GM12878 (cell line): ENCODE data around the gene CLCNKB. TPM values are rescaled to one million over a fixed set of nuclear protein-coding genes. Genes with fewer than 3 reads are reported as not detected.

Experiments used
- ATAC-seq: fragments of 200-7000 bp; cut with Tn5 transposase; 3 replicates; pipeline ENCODE4 v1.9.1; 2020; ENCODE audit warnings: mild to moderate bottlenecking, moderate library complexity
- BruUV-seq: library from RNA; stranded (reverse); fragments of 400-500 nt; replicated peaks from 2 replicates; lab custom pipeline; 2021; lab: Mats Ljungman, UMichigan
- CTCF ChIA-PET: fragments of 300-600 bp; sonication (Branson Sonifier 250); formaldehyde crosslinking; extraction: SDS; loops from one replicate; lab custom pipeline; 2021; ENCODE audit warnings: inconsistent platforms; lab: Yijun Ruan, JAX
- POLR2A ChIA-PET: fragments of 350-600 bp; formaldehyde crosslinking; extraction: SDS; loops from one replicate; lab custom pipeline; 2021; ENCODE audit warnings: inconsistent platforms; lab: Charles Lee
- RAD21 ChIA-PET: fragments of 300-600 bp; sonication (Branson Sonifier 250); formaldehyde crosslinking; loops from one replicate; lab custom pipeline; 2023; ENCODE audit warnings: antibody characterized with exemption; ENCODE audit not compliant: unreplicated experiment; lab: Charles Lee
- SMC1A ChIA-PET: fragments of 300-600 bp; sonication (Branson Sonifier 250); formaldehyde crosslinking; loops from one replicate; lab custom pipeline; 2023; ENCODE audit not compliant: unreplicated experiment, uncharacterized antibody; lab: Charles Lee
- DNase-seq: peaks from one replicate; pipeline ENCODE4 v3.0.0-alpha.2; 2011; ENCODE audit warnings: low read depth, low spot score
- FAIRE-seq: peaks from 3 replicates; lab custom pipeline; 2011; peaks lifted over from hg19 to GRCh38; lab: Jason Lieb, UNC
- H2AFZ ChIP-seq: 2 replicates; pipeline ENCODE4 v1.6.0; 2011; ENCODE audit warnings: low read depth, low read length, control low read depth; ENCODE audit not compliant: control insufficient read depth
- H3K27ac ChIP-seq: 2 replicates; pipeline ENCODE4 v1.5.1; 2011; ENCODE audit warnings: control low read depth; ENCODE audit not compliant: control insufficient read depth, insufficient read depth
- H3K27me3 ChIP-seq, 2 experiments: replicated peaks in 1 of 2; 2 replicates each; pipeline versions ENCODE4 v1.6.0 to v1.6.1; 2011; ENCODE audit warnings: low read length in 1 of 2; ENCODE audit not compliant: control insufficient read depth in 2 of 2, insufficient read depth in 2 of 2
- H3K36me3 ChIP-seq, 2 experiments: 2 replicates each; pipeline ENCODE4 v1.5.1; 2011; ENCODE audit warnings: low read length in 1 of 2; ENCODE audit not compliant: control insufficient read depth in 2 of 2, insufficient read depth in 2 of 2
- H3K4me1 ChIP-seq: 2 replicates; pipeline ENCODE4 v1.6.1; 2011; ENCODE audit warnings: mild to moderate bottlenecking, low read length, moderate library complexity, mixed read lengths; ENCODE audit not compliant: control insufficient read depth, insufficient read depth
- H3K4me2 ChIP-seq: 2 replicates; pipeline ENCODE4 v1.6.0; 2011; ENCODE audit warnings: control low read depth; ENCODE audit not compliant: control insufficient read depth, insufficient read depth
- H3K4me3 ChIP-seq: fragments of 200-600 bp; sonication (generic); 2 replicates; pipeline ENCODE4 v1.5.1; 2016
- H3K79me2 ChIP-seq: 2 replicates; pipeline ENCODE4 v1.6.0; 2011; ENCODE audit warnings: low read length; ENCODE audit not compliant: control insufficient read depth, insufficient read depth
- H3K9ac ChIP-seq: 2 replicates; pipeline ENCODE4 v1.8.0; 2011; ENCODE audit warnings: low read length, control low read depth, mixed read lengths; ENCODE audit not compliant: control insufficient read depth, insufficient read depth
- H3K9me3 ChIP-seq: replicated peaks from 3 replicates; pipeline ENCODE4 v1.5.1; 2011; ENCODE audit warnings: mild to moderate bottlenecking, low read length; ENCODE audit not compliant: control insufficient read depth, insufficient read depth
- H4K20me1 ChIP-seq: 2 replicates; pipeline ENCODE4 v1.6.0; 2011; ENCODE audit not compliant: control insufficient read depth, insufficient read depth
- ATF7 ChIP-seq: fragments of 450-650 bp; IDR thresholded peaks from 2 replicates; pipeline ENCODE4 v1.6.1; 2016; ENCODE audit warnings: low read depth, mild to moderate bottlenecking
- CHD4 ChIP-seq: fragments of 200-600 bp; sonication (generic); IDR thresholded peaks from 2 replicates; pipeline ENCODE4 v1.6.1; 2016; ENCODE audit warnings: mild to moderate bottlenecking
- E4F1 ChIP-seq: fragments of 450-650 bp; IDR thresholded peaks from 2 replicates; pipeline ENCODE4 v1.6.1; 2018; ENCODE audit warnings: borderline replicate concordance, mild to moderate bottlenecking; ENCODE audit not compliant: partially characterized antibody
- FOS ChIP-seq: IDR thresholded peaks from 3 replicates; pipeline ENCODE4 v1.6.1; 2011; ENCODE audit warnings: borderline replicate concordance; ENCODE audit not compliant: insufficient read length; ENCODE audit errors: extremely low read depth
- FOXK2 ChIP-seq: fragments of 450-650 bp; IDR thresholded peaks from 2 replicates; pipeline ENCODE4 v1.6.1; 2017; ENCODE audit warnings: mild to moderate bottlenecking, moderate library complexity
- GABPA ChIP-seq: IDR thresholded peaks from 2 replicates; pipeline ENCODE4 v1.6.1; 2014; ENCODE audit warnings: antibody characterized with exemption, low read depth, mild to moderate bottlenecking, inconsistent platforms
- HDAC6 ChIP-seq: fragments of 200-600 bp; sonication (generic); IDR thresholded peaks from one replicate; pipeline ENCODE4 v1.8.0; 2017; ENCODE audit warnings: antibody characterized with exemption; ENCODE audit not compliant: unreplicated experiment
- LARP7 ChIP-seq: fragments of 450-650 bp; IDR thresholded peaks from 2 replicates; pipeline ENCODE4 v1.6.1; 2017; ENCODE audit warnings: mild to moderate bottlenecking
- MTA3 ChIP-seq: IDR thresholded peaks from 2 replicates; pipeline ENCODE4 v1.6.1; 2012; ENCODE audit warnings: low read length, inconsistent platforms, borderline replicate concordance
- NBN ChIP-seq: fragments of 450-650 bp; IDR thresholded peaks from 2 replicates; pipeline ENCODE4 v1.6.1; 2016
- PAX5 ChIP-seq: IDR thresholded peaks from 2 replicates; pipeline ENCODE4 v1.6.1; 2011; ENCODE audit warnings: low read depth, low read length, borderline replicate concordance
- PAX8 ChIP-seq: fragments of 450-650 bp; IDR thresholded peaks from 2 replicates; pipeline ENCODE4 v1.6.1; 2017; ENCODE audit warnings: mild to moderate bottlenecking, moderate library complexity
- RCOR1 ChIP-seq: conservative IDR thresholded peaks from 2 replicates; pipeline ENCODE4 v1.6.1; 2012; ENCODE audit warnings: low read depth, low read length, improper control_type of control experiment
- REST ChIP-seq: IDR thresholded peaks from 2 replicates; pipeline ENCODE4 v1.6.1; 2012; ENCODE audit warnings: mild to moderate bottlenecking, low read depth, low read length
- TCF7 ChIP-seq: IDR thresholded peaks from 2 replicates; pipeline ENCODE4 v1.6.1; 2014; ENCODE audit warnings: antibody characterized with exemption, borderline replicate concordance
- USF1 ChIP-seq: IDR thresholded peaks from 2 replicates; pipeline ENCODE4 v1.6.1; 2011; ENCODE audit warnings: borderline replicate concordance, low read depth, mild to moderate bottlenecking, moderate library complexity, mixed read lengths, low read length; ENCODE audit not compliant: insufficient read depth; ENCODE audit errors: extremely low read length
- ZBED1 ChIP-seq: IDR thresholded peaks from 2 replicates; pipeline ENCODE4 v1.6.1; 2016; ENCODE audit warnings: borderline replicate concordance
- ZSCAN29 ChIP-seq: fragments of 450-650 bp; IDR thresholded peaks from 2 replicates; pipeline ENCODE4 v1.6.1; 2017; ENCODE audit warnings: mild to moderate bottlenecking, moderate library complexity
- WGBS: methylation state at CpG from one replicate; pipeline ENCODE4 v1.1.6; 2016; ENCODE audit warnings: low lambda C conversion rate; ENCODE audit not compliant: insufficient replicate concordance, insufficient coverage; ENCODE audit errors: missing lambda C conversion rate; 5-methylcytosine and 5-hydroxymethylcytosine counted together
- in situ Hi-C: fragments of 300-500 bp; cut with MboI; formaldehyde crosslinking; loops from 9 replicates; pipeline ENCODE4 v1.14.3; 2018; ENCODE audit warnings: mixed read lengths
- intact Hi-C: fragments of 100-400 bp; cut with micrococcal nuclease; formaldehyde crosslinking; loops from one replicate; pipeline ENCODE4 v1.14.2; 2022; ENCODE audit not compliant: unreplicated experiment
- polyA plus RNA-seq, 11 experiments: library from polyadenylated mRNA; depleted of rRNA in 4 of 11; unstranded in 6 of 11; stranded (reverse) in 5 of 11; fragments of >200 nt; fragmentation: Nextera tagmentation in 4 of 11; fragmentation: Illumina TruSeq in 1 of 11; extraction: Ambion mirVana in 4 of 11; extraction: Trizol in 1 of 11; gene quantifications; 1 replicate in 1 of 11; 2 replicates in 10 of 11; pipeline versions ENCODE4 v1.2.1 to v1.2.3, GENCODE V29; 2011 to 2016; ENCODE audit warnings: inconsistent platforms in 2 of 11, missing spikeins in 2 of 11, low read depth in 1 of 11
- total RNA-seq, 4 experiments: library from RNA; depleted of rRNA in 3 of 4; stranded (reverse); fragments of >200 nt in 3 of 4; fragmentation: Illumina TruSeq in 1 of 4; extraction: Trizol in 1 of 4; gene quantifications; 2 replicates each; pipeline versions ENCODE4 v1.2.1 to v1.2.3, GENCODE V29; 2013 to 2021

The CLCNKB gene
- total and polyA plus RNA-seq, 10 of the 15 experiments (the other 5 are each of a cell fraction or from before 2014, with no cell fraction given), result 0.05 TPM; not detected in 9

GRCh38 chr1:16029288-16029687 is 14.3 kb upstream of the CLCNKB start:
- in situ Hi-C loops, result no loop called here
- POLR2A ChIA-PET, result no interaction called here
- no peak for TF ChIP-seq PAX8
- no peak for TF ChIP-seq ZBED1
- TF ChIP-seq FOXK2, result no peak
- TF ChIP-seq HDAC6, result no peak
- no peak for TF ChIP-seq REST
- TF ChIP-seq ATF7, result no peak
- no peak for TF ChIP-seq FOS
- no peak for TF ChIP-seq LARP7
- no peak for TF ChIP-seq PAX5
- no peak for TF ChIP-seq GABPA
- TF ChIP-seq NBN, result no peak
- TF ChIP-seq CHD4, result no peak
- TF ChIP-seq RCOR1, result no peak
- no peak for TF ChIP-seq ZSCAN29
- TF ChIP-seq E4F1, result no peak
- TF ChIP-seq MTA3, result no peak
- TF ChIP-seq TCF7, result no peak
- no peak for TF ChIP-seq USF1
- Histone ChIP-seq H3K9ac (no peak overlapping the region), H3K4me2 (no peak overlapping the region), H3K27ac (no peak overlapping the region), H3K36me3 (no peaks in the 10 kb centered on the region), H2AFZ (no peak overlapping the region), H3K9me3 (no peaks in the 10 kb centered on the region), H4K20me1 (no peaks in the 10 kb centered on the region), H3K4me3 (no peak overlapping the region), H3K4me1 (no peaks in the 10 kb centered on the region), H3K27me3 (no peaks in the 10 kb centered on the region), H3K79me2 (no peaks in the 10 kb centered on the region)
- SMC1A ChIA-PET, result interaction anchor here (1.3 kb wide), 1 partner anchor 19 kb away, joined by 3 read pairs; no protein-coding TSS in a partner anchor
- ATAC-seq, result no peak
- RAD21 ChIA-PET, result no interaction called here
- WGBS, result 0% methylated on average over 1 of the region's 1 CpG
- BruUV-seq, result no TSS peak
- CTCF ChIA-PET, result no interaction called here
- no peak for FAIRE-seq
- intact Hi-C loops, result no loop called here
- DNase-seq, result no peak
